ENCODE data around the gene COQ4.

Gene COQ4

DNA sequence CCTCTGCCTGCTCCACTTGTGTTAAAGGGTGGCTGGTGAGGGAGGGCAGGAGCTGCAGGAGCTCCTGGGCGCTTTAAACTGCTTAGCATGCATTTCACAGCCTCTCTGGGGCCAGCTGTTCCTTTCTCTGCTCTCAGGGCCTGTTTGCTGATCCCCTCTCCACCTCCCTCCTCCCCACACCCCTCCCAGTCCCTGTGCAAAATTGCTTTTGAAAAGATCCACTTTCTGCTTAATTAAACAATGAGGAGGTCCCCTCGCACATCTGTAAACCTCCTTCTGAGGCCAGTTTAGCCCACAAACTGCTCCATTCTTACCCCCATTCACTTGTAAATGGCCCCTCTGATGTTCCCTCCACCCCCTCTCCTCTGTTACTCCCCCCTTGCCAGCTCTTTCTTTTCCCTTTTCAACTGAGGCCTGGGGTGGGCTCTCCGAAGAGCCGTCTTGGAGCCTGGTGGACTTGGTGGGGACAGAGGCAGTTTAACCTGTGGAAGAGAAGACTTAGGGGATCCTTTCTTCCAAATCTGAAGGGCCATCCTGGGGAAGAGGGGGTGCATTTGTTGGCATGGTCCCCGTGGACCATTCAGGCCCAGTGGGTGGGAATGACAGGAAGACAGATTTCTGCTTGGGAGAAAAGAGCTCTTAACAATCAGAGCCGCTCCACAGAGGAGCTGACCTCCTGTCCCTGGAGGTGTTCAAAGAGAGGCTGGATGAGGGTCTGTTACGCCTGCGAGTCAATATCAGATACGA lies 60.5 kb downstream of the COQ4 start:
- DNase-seq = no peak

All from CD4-positive, alpha-beta T cell treated with Interleukin-10 for 1 hour (primary cell).